ENCODE measurements around the gene SAMMSON.

GRCh38 chr3:70011582-70011981 lies 12.0 kb downstream of the SAMMSON start:
- TF ChIP-seq CTCF (IDR thresholded peaks at IDR 0.05) (no peak), POLR2A (IDR thresholded peaks at IDR 0.05) (no peak)
